H9 (cell line): Measurements from ENCODE around the gene CLIP1. TPM values are rescaled to one million over a fixed set of nuclear protein-coding genes. Genes with fewer than 3 reads are reported as not detected.

Experiments
- DNase-seq: peaks from one replicate; pipeline ENCODE4 v3.0.0-alpha.2; 2017
- H2AFZ ChIP-seq: one replicate; pipeline ENCODE4 v1.6.1; 2013; ENCODE audit warnings: mild to moderate bottlenecking, low read length, control low read depth, moderate library complexity
- H2AK5ac ChIP-seq: 2 replicates; pipeline ENCODE4 v1.6.1; 2013; ENCODE audit warnings: low read length, control low read depth, mixed read lengths; ENCODE audit not compliant: insufficient read length
- H2BK120ac ChIP-seq: one replicate; pipeline ENCODE4 v1.6.1; 2013; ENCODE audit warnings: low read depth, mild to moderate bottlenecking, low read length, control low read depth, inconsistent platforms; ENCODE audit not compliant: poor library complexity, severe bottlenecking
- H2BK12ac ChIP-seq: 2 replicates; pipeline ENCODE4 v1.6.1; 2013; ENCODE audit warnings: low read length, control low read depth, mixed read lengths, low read depth; ENCODE audit not compliant: insufficient read length
- H2BK15ac ChIP-seq: 2 replicates; pipeline ENCODE4 v1.6.1; 2013; ENCODE audit warnings: low read depth, low read length, control low read depth
- H2BK20ac ChIP-seq: one replicate; pipeline ENCODE4 v1.6.1; 2013; ENCODE audit warnings: low read depth, mild to moderate bottlenecking, low read length, control low read depth, inconsistent platforms; ENCODE audit not compliant: poor library complexity, severe bottlenecking
- H2BK5ac ChIP-seq: 2 replicates; pipeline ENCODE4 v1.6.1; 2013; ENCODE audit warnings: low read length, control low read depth, mixed read lengths; ENCODE audit not compliant: insufficient read length
- H3K14ac ChIP-seq: 2 replicates; pipeline ENCODE4 v1.6.1; 2013; ENCODE audit warnings: low read length, control low read depth; ENCODE audit not compliant: insufficient read depth
- H3K18ac ChIP-seq: 2 replicates; pipeline ENCODE4 v1.6.1; 2013; ENCODE audit warnings: low read depth, mild to moderate bottlenecking, mixed read lengths, low read length, control low read depth; ENCODE audit not compliant: insufficient read length
- H3K23ac ChIP-seq: 2 replicates; pipeline ENCODE4 v1.6.1; 2013; ENCODE audit warnings: low read length, control low read depth, mixed read lengths, low read depth; ENCODE audit not compliant: insufficient read length
- H3K23me2 ChIP-seq: 2 replicates; pipeline ENCODE4 v1.6.1; 2013; ENCODE audit warnings: low read depth, mild to moderate bottlenecking, mixed read lengths, low read length, control low read depth; ENCODE audit not compliant: insufficient read length, poor library complexity, severe bottlenecking
- H3K27ac ChIP-seq: 2 replicates; pipeline ENCODE4 v1.5.1; 2013; ENCODE audit warnings: low read length, control low read depth, mixed read lengths, low read depth; ENCODE audit not compliant: insufficient read length
- H3K27me3 ChIP-seq: 2 replicates; pipeline ENCODE4 v1.6.1; 2013; ENCODE audit warnings: low read length, control low read depth, inconsistent platforms; ENCODE audit not compliant: insufficient read depth
- H3K4ac ChIP-seq: 2 replicates; pipeline ENCODE4 v1.6.1; 2013; ENCODE audit warnings: low read depth, mild to moderate bottlenecking, control low read depth, inconsistent platforms, low read length, moderate library complexity
- H3K4me1 ChIP-seq: 2 replicates; pipeline ENCODE4 v1.6.1; 2013; ENCODE audit warnings: low read length, control low read depth, inconsistent platforms; ENCODE audit not compliant: insufficient read depth
- H3K4me2 ChIP-seq: 2 replicates; pipeline ENCODE4 v1.6.1; 2013; ENCODE audit warnings: low read length, control low read depth, mixed read lengths; ENCODE audit not compliant: insufficient read length, insufficient read depth
- H3K56ac ChIP-seq: 2 replicates; pipeline ENCODE4 v1.6.1; 2013; ENCODE audit warnings: low read depth, mild to moderate bottlenecking, mixed read lengths, low read length, control low read depth; ENCODE audit not compliant: insufficient read length
- H3K79me1 ChIP-seq: 2 replicates; pipeline ENCODE4 v1.6.1; 2013; ENCODE audit warnings: low read depth, mild to moderate bottlenecking, moderate library complexity, low read length, control low read depth, inconsistent platforms; ENCODE audit not compliant: insufficient read depth, poor library complexity, severe bottlenecking
- H3K79me2 ChIP-seq: 2 replicates; pipeline ENCODE4 v1.6.1; 2013; ENCODE audit warnings: low read length, control low read depth, inconsistent platforms; ENCODE audit not compliant: insufficient read depth
- H3K9ac ChIP-seq: 2 replicates; pipeline ENCODE4 v1.6.1; 2013; ENCODE audit warnings: low read length, control low read depth, mixed read lengths; ENCODE audit not compliant: insufficient read length; ENCODE audit errors: extremely low read depth
- H3K9me3 ChIP-seq: one replicate; pipeline ENCODE4 v1.6.1; 2013; ENCODE audit warnings: low read depth, low read length, inconsistent platforms; ENCODE audit not compliant: control insufficient read depth
- H3T11ph ChIP-seq: one replicate; pipeline ENCODE4 v1.6.1; 2013; ENCODE audit warnings: mild to moderate bottlenecking, low read length, control low read depth, inconsistent platforms
- H4K20me1 ChIP-seq: one replicate; pipeline ENCODE4 v1.6.1; 2013; ENCODE audit not compliant: control insufficient read depth, insufficient read length, insufficient read depth
- H4K5ac ChIP-seq: 2 replicates; pipeline ENCODE4 v1.6.1; 2013; ENCODE audit warnings: low read depth, mild to moderate bottlenecking, mixed read lengths, low read length, control low read depth; ENCODE audit not compliant: insufficient read length
- H4K8ac ChIP-seq: replicated peaks from 2 replicates; pipeline ENCODE4 v1.6.1; 2013; ENCODE audit warnings: low read length, control low read depth, mixed read lengths, low read depth; ENCODE audit not compliant: insufficient read length
- H4K91ac ChIP-seq: 2 replicates; pipeline ENCODE4 v1.6.1; 2013; ENCODE audit warnings: low read depth, mild to moderate bottlenecking, moderate library complexity, mixed read lengths, low read length, control low read depth; ENCODE audit not compliant: insufficient read length
- H3K27ac Mint-ChIP-seq, 3 experiments: 2 replicates in 2 of 3; 3 replicates in 1 of 3; pipeline ENCODE4 v1.8.0; 2020 to 2021; ENCODE audit warnings: mixed read lengths in 3 of 3, mild to moderate bottlenecking in 1 of 3, moderate library complexity in 1 of 3
- H3K27me3 Mint-ChIP-seq: 2 replicates; pipeline ENCODE4 v1.8.0; 2021; ENCODE audit warnings: low read depth, mild to moderate bottlenecking, moderate library complexity, mixed read lengths
- H3K36me3 Mint-ChIP-seq, 3 experiments: 2 replicates in 2 of 3; 3 replicates in 1 of 3; pipeline ENCODE4 v1.8.0; 2020 to 2021; ENCODE audit warnings: low read depth in 3 of 3, mixed read lengths in 3 of 3; ENCODE audit not compliant: insufficient read depth in 1 of 3
- H3K4me1 Mint-ChIP-seq, 2 experiments: 2 replicates each; pipeline ENCODE4 v1.8.0; 2020; ENCODE audit warnings: mixed read lengths in 2 of 2
- H3K4me3 Mint-ChIP-seq, 2 experiments: 2 replicates in 1 of 2; 3 replicates in 1 of 2; pipeline ENCODE4 v1.8.0; 2020 to 2021; ENCODE audit warnings: mild to moderate bottlenecking in 2 of 2, mixed read lengths in 2 of 2, moderate library complexity in 1 of 2
- H3K9me3 Mint-ChIP-seq, 2 experiments: 2 replicates in 1 of 2; 3 replicates in 1 of 2; pipeline ENCODE4 v1.8.0; 2020; ENCODE audit warnings: mild to moderate bottlenecking in 2 of 2, mixed read lengths in 2 of 2, moderate library complexity in 1 of 2
- CTCF ChIP-seq: fragments of 200-600 bp; sonication (generic); conservative IDR thresholded peaks from 3 replicates; pipeline ENCODE4 v1.8.0; 2021; ENCODE audit warnings: antibody characterized with exemption, mild to moderate bottlenecking
- WGBS: extraction: QIAGEN DNeasy Blood & Tissue Kit; methylation state at CpG from one replicate; pipeline ENCODE4 v1.1.7; 2013; ENCODE audit warnings: missing lambda C conversion rate, low lambda C conversion rate, mixed read lengths; ENCODE audit not compliant: insufficient read length; ENCODE audit errors: extremely low coverage; 5-methylcytosine and 5-hydroxymethylcytosine counted together
- total RNA-seq: library from RNA; stranded (reverse); gene quantifications from 2 replicates; pipeline ENCODE4 v1.2.1, GENCODE V29; 2021

CLIP1 gene
- total RNA-seq, 1 experiment from 2014 or later: 23.6 TPM

- Histone ChIP-seq H3K14ac (no peak overlapping the region), H2BK20ac (no peak overlapping the region), H2BK12ac (no peak overlapping the region), H2BK15ac (no peak overlapping the region), H3T11ph (no peak overlapping the region), H3K4me1 (no peaks in the 10 kb centered on the region; the same call in 1 of the 2 replicates), H3K9ac (no peak overlapping the region), H3K4me2 (no peak overlapping the region), H4K8ac (no peak overlapping the region), H3K18ac (no peak overlapping the region), H3K23ac (no peak overlapping the region), H3K79me2 (no peaks in the 10 kb centered on the region), H3K9me3 (no peaks in the 10 kb centered on the region), H3K27me3 (no peaks in the 10 kb centered on the region), H2AK5ac (no peak overlapping the region), H2BK5ac (no peak overlapping the region), H4K20me1 (no peaks in the 10 kb centered on the region), H3K27ac (no peak overlapping the region), H3K4ac (no peak overlapping the region), H4K5ac (no peak overlapping the region), H3K23me2 (no peaks in the 10 kb centered on the region), H2AFZ (no peak overlapping the region), H3K79me1 (no peaks in the 10 kb centered on the region), H2BK120ac (no peak overlapping the region), H3K56ac (no peak overlapping the region), H4K91ac (no peak overlapping the region)
- Mint-ChIP-seq H3K9me3 (no peaks in the 10 kb centered on the region), H3K27ac (no peak overlapping the region), H3K4me3 (no peak overlapping the region), H3K27me3 (no peaks in the 10 kb centered on the region; the same call in 1 of the 2 replicates), H3K4me1 (peaks cover 22 to 23% of the 10 kb centered on the region in 2 experiments), H3K36me3 (no peaks in the 10 kb centered on the region; a peak in 1 of 7 replicates)
- no peak for DNase-seq
- no CpG with 5 or more reads among the region's 7 CpGs for WGBS
- no peak for TF ChIP-seq CTCF
Observed at GRCh38 chr12:122389677-122390076, 32.8 kb downstream of the CLIP1 start.
